A549 treated with AZD9567 at 1 μM for 4 hours (cell line): ENCODE results near the gene TLE4. TPM values are rescaled to one million over a fixed set of nuclear protein-coding genes. Genes with fewer than 3 reads are reported as not detected.

Source experiments
- total RNA-seq: library from RNA; stranded (reverse); fragments of 200-300 nt; extraction: Qiagen RNA extraction; gene quantifications from 5 replicates; pipeline ENCODE4 v1.2.3, GENCODE V29; 2022; ENCODE audit not compliant: insufficient read depth

Gene TLE4
- 9.9 to 13.5 TPM (median 10.5 TPM) in 5 replicates for total RNA-seq

DNA sequence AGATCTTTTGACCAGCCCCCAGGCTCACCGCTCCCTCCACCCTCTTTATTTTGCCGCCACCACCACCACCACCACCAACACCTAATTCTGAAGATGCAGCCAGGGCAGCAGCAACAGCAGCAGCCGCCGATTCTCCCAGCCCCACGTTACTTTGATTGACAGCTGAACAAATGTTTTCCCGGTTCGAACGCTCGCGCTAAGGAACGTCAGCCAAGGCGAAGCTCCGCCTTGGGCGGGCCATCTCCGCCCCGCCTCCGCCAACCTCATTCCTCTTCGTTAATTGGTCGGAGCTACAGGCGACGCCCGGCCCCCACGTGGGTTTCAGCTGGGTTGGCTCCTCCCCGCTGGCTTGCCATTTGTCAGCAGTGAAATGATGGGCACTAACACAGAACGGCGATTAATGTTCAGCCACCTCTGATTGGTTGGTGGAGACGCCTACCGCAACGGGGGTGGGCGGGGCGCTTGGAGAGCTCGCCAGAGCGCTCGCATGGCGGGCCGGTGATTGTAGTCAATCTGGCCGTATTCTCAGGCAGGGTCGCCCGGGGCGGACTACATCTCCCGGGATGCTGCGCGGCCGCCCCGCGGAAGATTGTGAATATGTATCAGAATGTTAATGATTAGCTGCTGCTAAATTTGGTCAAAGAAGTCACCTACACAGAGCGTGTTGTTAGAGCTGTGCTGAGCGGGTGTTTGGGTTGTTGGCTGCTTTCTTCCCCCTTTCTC is at the start of gene TLE4:
Gene TLE4 (plus strand): TSS at position 657 of the 723 bp plus-strand sequence. CDS start 826 bp downstream, outside the sequence.

